DOHH2 (cell line): ENCODE data around the gene KBTBD3.

Experiments used
- H3F3A ChIP-seq: fragments of 200-600 bp; sonication (generic), shearing (Covaris generic); 2 replicates; pipeline ENCODE4 v1.6.0; 2016; ENCODE audit warnings: antibody characterized with exemption, mild to moderate bottlenecking; ENCODE audit not compliant: control insufficient read depth, insufficient read depth
- H3K27ac ChIP-seq: fragments of 200-600 bp; sonication (generic); 2 replicates; pipeline ENCODE4 v1.5.1; 2014; ENCODE audit warnings: low read depth, mild to moderate bottlenecking, low read length, moderate library complexity
- H3K27me3 ChIP-seq: fragments of 200-600 bp; sonication (generic); 2 replicates; pipeline ENCODE4 v1.6.1; 2014; ENCODE audit warnings: mild to moderate bottlenecking, low read length, mixed read lengths; ENCODE audit not compliant: control insufficient read depth
- H3K36me3 ChIP-seq: fragments of 200-600 bp; sonication (generic); 2 replicates; pipeline ENCODE4 v1.6.1; 2014; ENCODE audit warnings: mild to moderate bottlenecking, low read length, moderate library complexity, mixed read lengths; ENCODE audit not compliant: control insufficient read depth
- H3K4me1 ChIP-seq: fragments of 200-600 bp; sonication (generic); 2 replicates; pipeline ENCODE4 v1.6.1; 2014; ENCODE audit warnings: mild to moderate bottlenecking, low read length, mixed read lengths; ENCODE audit not compliant: control insufficient read depth
- H3K4me2 ChIP-seq: fragments of 200-600 bp; sonication (generic); 2 replicates; pipeline ENCODE4 v1.6.0; 2014; ENCODE audit warnings: mild to moderate bottlenecking, low read length, moderate library complexity
- H3K4me3 ChIP-seq: fragments of 200-600 bp; sonication (generic); 2 replicates; pipeline ENCODE4 v1.5.1; 2014; ENCODE audit warnings: mild to moderate bottlenecking, low read length, mixed read lengths
- H3K79me2 ChIP-seq: fragments of 200-600 bp; sonication (generic); 2 replicates; pipeline ENCODE4 v1.6.1; 2014; ENCODE audit warnings: mild to moderate bottlenecking, low read length, mixed read lengths; ENCODE audit not compliant: control insufficient read depth
- H3K9me2 ChIP-seq: fragments of 200-600 bp; sonication (generic); replicated peaks from 2 replicates; pipeline ENCODE4 v1.6.1; 2014; ENCODE audit warnings: mild to moderate bottlenecking, low read length, mixed read lengths; ENCODE audit not compliant: control insufficient read depth
- H3K9me3 ChIP-seq: fragments of 200-600 bp; sonication (generic); 2 replicates; pipeline ENCODE4 v1.6.1; 2014; ENCODE audit warnings: antibody characterized with exemption, low read length, mixed read lengths; ENCODE audit not compliant: control insufficient read depth, insufficient read depth
- H4K20me1 ChIP-seq: fragments of 200-600 bp; sonication (generic); 2 replicates; pipeline ENCODE4 v1.6.0; 2014; ENCODE audit warnings: low read depth, mild to moderate bottlenecking, antibody characterized with exemption, low read length, moderate library complexity; ENCODE audit not compliant: control insufficient read depth, insufficient read depth
- EZH2phosphoT487 ChIP-seq: fragments of 200-600 bp; sonication (generic); IDR thresholded peaks from 2 replicates; pipeline ENCODE4 v1.6.1; 2017; ENCODE audit warnings: borderline replicate concordance, mild to moderate bottlenecking, antibody characterized with exemption, low read length, moderate library complexity, mixed read lengths
- TF ChIP-seq, protein P1 (sequence below): fragments of 200-600 bp; sonication (generic); IDR thresholded peaks from one replicate; pipeline ENCODE4 v1.5.1; 2014; ENCODE audit warnings: antibody characterized with exemption, mild to moderate bottlenecking, low read depth, low read length; ENCODE audit not compliant: poor library complexity, severe bottlenecking

The KBTBD3 gene

DNA sequence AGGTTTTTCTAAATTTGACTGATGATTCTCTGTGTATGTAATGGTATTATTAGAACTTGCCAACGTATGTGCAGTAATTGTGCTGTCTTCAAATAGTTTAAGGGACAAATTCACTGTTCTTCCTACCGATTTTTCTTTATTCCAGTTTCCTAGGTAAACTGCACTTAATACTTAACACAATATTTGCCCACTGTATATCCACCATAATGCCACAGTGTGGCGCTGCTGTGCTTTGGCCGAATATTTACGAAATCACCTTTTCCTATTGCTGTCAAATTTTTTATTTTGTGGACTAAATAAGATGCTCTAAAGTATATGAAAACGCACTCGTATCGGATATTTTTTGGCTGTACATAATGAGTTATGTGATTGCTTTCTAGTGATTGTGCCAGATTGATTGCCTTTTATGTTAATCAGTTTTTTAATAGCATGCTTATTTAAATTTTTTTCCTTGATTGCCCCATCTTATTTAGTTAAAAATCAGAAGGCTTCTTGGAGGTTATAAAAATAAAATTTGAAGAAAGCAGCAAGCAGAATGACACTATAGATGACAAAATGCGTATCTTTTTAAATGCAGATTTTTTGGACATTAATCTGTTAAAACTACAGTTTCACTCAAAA, 10.8 kb upstream of the KBTBD3 start:
- Histone ChIP-seq H3F3A (peaks cover 7% of the 10 kb centered on the region), H3K4me2 (peak overlapping the region; percentile 21)

DNA sequence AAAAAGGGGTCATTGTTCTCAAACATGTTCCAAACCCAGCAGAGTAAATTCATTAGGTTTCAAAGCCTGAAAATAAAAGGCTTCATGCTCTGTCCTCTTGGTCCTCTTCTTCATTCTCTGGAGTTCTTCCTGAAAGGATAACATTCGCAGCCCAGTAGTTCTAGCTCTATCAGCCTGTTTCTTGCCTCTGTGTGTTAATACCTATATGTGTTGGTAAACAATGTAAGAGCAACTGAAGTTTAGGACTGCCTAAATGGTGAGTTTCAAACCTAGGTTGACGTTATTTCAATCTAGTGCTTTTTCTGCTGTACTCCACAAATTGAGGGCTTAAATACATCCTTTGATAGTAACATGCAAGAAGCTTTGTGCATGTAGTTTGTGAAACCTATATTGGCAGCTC, 9.7 kb upstream of the KBTBD3 start:
- Histone ChIP-seq H3K27ac (no peak overlapping the region), H3K27me3 (no peaks in the 10 kb centered on the region), H3K9me3 (no peaks in the 10 kb centered on the region), H3K4me3 (no peak overlapping the region), H3K36me3 (peaks cover 73% of the 10 kb centered on the region), H3K79me2 (peaks cover 94% of the 10 kb centered on the region), H3F3A (peaks cover 7% of the 10 kb centered on the region), H3K4me2 (no peak overlapping the region; the same call in 1 of the 2 replicates), H3K9me2 (no peaks in the 10 kb centered on the region), H3K4me1 (peaks cover 11% of the 10 kb centered on the region), H4K20me1 (peaks cover 8% of the 10 kb centered on the region; the same call in 1 of the 2 replicates)
- TF ChIP-seq, protein P1, sequence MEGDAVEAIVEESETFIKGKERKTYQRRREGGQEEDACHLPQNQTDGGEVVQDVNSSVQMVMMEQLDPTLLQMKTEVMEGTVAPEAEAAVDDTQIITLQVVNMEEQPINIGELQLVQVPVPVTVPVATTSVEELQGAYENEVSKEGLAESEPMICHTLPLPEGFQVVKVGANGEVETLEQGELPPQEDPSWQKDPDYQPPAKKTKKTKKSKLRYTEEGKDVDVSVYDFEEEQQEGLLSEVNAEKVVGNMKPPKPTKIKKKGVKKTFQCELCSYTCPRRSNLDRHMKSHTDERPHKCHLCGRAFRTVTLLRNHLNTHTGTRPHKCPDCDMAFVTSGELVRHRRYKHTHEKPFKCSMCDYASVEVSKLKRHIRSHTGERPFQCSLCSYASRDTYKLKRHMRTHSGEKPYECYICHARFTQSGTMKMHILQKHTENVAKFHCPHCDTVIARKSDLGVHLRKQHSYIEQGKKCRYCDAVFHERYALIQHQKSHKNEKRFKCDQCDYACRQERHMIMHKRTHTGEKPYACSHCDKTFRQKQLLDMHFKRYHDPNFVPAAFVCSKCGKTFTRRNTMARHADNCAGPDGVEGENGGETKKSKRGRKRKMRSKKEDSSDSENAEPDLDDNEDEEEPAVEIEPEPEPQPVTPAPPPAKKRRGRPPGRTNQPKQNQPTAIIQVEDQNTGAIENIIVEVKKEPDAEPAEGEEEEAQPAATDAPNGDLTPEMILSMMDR = no peak
- no peak for TF ChIP-seq EZH2phosphoT487

More for the DNA sequence above, 10.8 kb upstream of the KBTBD3 start:
- Histone ChIP-seq H3K4me3 (no peak overlapping the region), H3K9me2 (no peaks in the 10 kb centered on the region), H4K20me1 (peaks cover 8% of the 10 kb centered on the region; the same call in 1 of the 2 replicates), H3K9me3 (no peaks in the 10 kb centered on the region), H3K36me3 (peaks cover 73% of the 10 kb centered on the region), H3K79me2 (peaks cover 90% of the 10 kb centered on the region), H3K27me3 (no peaks in the 10 kb centered on the region), H3K4me1 (peaks cover 7% of the 10 kb centered on the region), H3K27ac (no peak overlapping the region)
- TF ChIP-seq EZH2phosphoT487 = no peak
- TF ChIP-seq, protein P1 = peak; percentile 84

DNA sequence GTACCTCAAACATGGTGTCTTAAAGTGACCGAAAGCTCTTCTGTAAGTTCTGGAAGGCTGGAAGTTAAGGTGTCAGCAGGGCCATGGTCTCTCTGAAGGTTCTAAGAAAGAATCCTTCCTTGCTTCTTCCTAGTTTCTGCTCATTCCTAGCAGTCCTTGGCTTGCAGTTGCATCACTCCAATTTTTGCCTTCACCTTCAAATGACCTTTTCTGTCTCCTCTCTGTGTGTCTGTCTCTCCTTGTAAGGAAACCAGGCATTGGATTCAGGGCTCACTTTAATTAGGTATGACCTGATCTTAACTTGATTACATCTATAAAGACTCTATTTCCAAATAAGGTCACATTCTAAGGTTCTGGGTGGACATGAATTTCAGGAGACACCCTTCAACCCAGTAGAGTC, 9.0 kb upstream of the KBTBD3 start:
- Histone ChIP-seq H3K79me2 (peaks cover 96% of the 10 kb centered on the region), H3F3A (peaks cover 7% of the 10 kb centered on the region), H3K9me2 (no peaks in the 10 kb centered on the region), H3K4me1 (peaks cover 15% of the 10 kb centered on the region), H3K27me3 (no peaks in the 10 kb centered on the region), H3K36me3 (peaks cover 71% of the 10 kb centered on the region), H3K4me3 (no peak overlapping the region), H3K4me2 (0 out of 2 replicates have a peak overlapping the region, but pooled peaks have one; percentile 7), H4K20me1 (peaks cover 8% of the 10 kb centered on the region; the same call in 1 of the 2 replicates), H3K27ac (no peak overlapping the region), H3K9me3 (no peaks in the 10 kb centered on the region)
- TF ChIP-seq, protein P1 = no peak
- no peak for TF ChIP-seq EZH2phosphoT487
